C4-2B (cell line): Measurements from ENCODE around the gene PRKCE.

Experiments used
- ZFX ChIP-seq: fragments of 450-650 bp; IDR thresholded peaks from 2 replicates; pipeline ENCODE4 v1.6.1; 2017
- TF ChIP-seq, protein P1 (sequence below): fragments of 450-650 bp; conservative IDR thresholded peaks from 2 replicates; pipeline ENCODE4 v1.5.1; 2017; ENCODE audit warnings: mild to moderate bottlenecking

DNA sequence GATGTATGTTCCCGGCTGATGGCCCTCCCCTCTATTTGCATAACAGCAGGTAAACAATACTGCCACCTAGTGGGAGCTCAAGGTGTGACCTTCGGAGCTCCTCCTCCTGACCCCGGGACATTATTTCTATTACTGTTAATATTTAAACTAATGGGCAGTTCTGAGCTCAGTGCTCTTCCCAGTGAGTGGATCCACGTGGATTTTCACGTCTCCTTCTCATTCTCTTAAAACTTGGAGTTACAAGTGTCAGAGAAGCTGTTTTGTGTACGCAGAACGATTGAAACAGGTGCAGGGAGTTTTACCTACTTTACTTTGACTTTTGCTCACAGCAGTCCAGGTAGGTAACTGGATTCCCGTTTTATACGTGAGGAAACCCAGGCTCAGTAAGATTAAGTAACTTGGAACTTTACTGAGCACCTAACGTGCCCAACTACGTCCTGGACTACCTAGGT is 127.3 kb downstream of the PRKCE start:
- TF ChIP-seq, protein P1, sequence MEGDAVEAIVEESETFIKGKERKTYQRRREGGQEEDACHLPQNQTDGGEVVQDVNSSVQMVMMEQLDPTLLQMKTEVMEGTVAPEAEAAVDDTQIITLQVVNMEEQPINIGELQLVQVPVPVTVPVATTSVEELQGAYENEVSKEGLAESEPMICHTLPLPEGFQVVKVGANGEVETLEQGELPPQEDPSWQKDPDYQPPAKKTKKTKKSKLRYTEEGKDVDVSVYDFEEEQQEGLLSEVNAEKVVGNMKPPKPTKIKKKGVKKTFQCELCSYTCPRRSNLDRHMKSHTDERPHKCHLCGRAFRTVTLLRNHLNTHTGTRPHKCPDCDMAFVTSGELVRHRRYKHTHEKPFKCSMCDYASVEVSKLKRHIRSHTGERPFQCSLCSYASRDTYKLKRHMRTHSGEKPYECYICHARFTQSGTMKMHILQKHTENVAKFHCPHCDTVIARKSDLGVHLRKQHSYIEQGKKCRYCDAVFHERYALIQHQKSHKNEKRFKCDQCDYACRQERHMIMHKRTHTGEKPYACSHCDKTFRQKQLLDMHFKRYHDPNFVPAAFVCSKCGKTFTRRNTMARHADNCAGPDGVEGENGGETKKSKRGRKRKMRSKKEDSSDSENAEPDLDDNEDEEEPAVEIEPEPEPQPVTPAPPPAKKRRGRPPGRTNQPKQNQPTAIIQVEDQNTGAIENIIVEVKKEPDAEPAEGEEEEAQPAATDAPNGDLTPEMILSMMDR = peak; percentile 78
- TF ChIP-seq ZFX = no peak
